Fibroblast of skin of right quadriceps (primary cell): ENCODE measurements around the gene HBA2.
"Not testable (repeated sequence)": the region's sequence is repeated elsewhere in the genome, so short reads cannot be mapped to it uniquely, and the experiment has no call there.

Experiments used
- DNase-seq: peaks from one replicate; pipeline ENCODE4 v3.0.0-alpha.2; 2013

The HBA2 gene

GRCh38 chr16:172374-172941 is at the start of gene HBA2:
TSS of gene HBA2 (plus strand) at chr16:172876. CDS start at chr16:172913, 37 bp downstream.
- not testable (repeated sequence) for DNase-seq

- not testable (repeated sequence) for DNase-seq
These were observed 48.9 kb upstream of the HBA2 start for GRCh38 chr16:123558-124350.

- DNase-seq, result no peak
These were observed 47.7 kb upstream of the HBA2 start for GRCh38 chr16:125011-125410.

- DNase-seq, result no peak
These were observed 43.6 kb upstream of the HBA2 start for GRCh38 chr16:129075-129474.

- DNase-seq, result no peak
These were observed 42.0 kb upstream of the HBA2 start for GRCh38 chr16:130533-131173.

GRCh38 chr16:132120-132519 is 40.6 kb upstream of the HBA2 start:
- DNase-seq, result no peak

GRCh38 chr16:133716-134115 is 39.0 kb upstream of the HBA2 start:
- no peak for DNase-seq

GRCh38 chr16:138049-138417 is 34.6 kb upstream of the HBA2 start:
- peak; percentile 10 for DNase-seq

GRCh38 chr16:140175-140857 is 32.4 kb upstream of the HBA2 start:
- no peak for DNase-seq

- DNase-seq, result no peak
These were observed 30.2 kb upstream of the HBA2 start for GRCh38 chr16:142405-142967.

GRCh38 chr16:143047-143446 is 29.6 kb upstream of the HBA2 start:
- no peak for DNase-seq

- no peak for DNase-seq
These were observed 29.2 kb upstream of the HBA2 start for GRCh38 chr16:143456-143855.

GRCh38 chr16:144797-145252 is 27.9 kb upstream of the HBA2 start:
- DNase-seq, result no peak

GRCh38 chr16:146646-147045 is 26.0 kb upstream of the HBA2 start:
- no peak for DNase-seq

- DNase-seq, result no peak
These were observed 23.5 kb upstream of the HBA2 start for GRCh38 chr16:149024-149660.

- no peak for DNase-seq
These were observed 20.2 kb upstream of the HBA2 start, which contains the start of gene HBZ for GRCh38 chr16:152141-153128. TSS of gene HBZ (plus strand) at chr16:152644. CDS start at chr16:152910, 266 bp downstream.

- not testable (repeated sequence) for DNase-seq
These were observed 19.6 kb upstream of the HBA2 start for GRCh38 chr16:153129-153521.

GRCh38 chr16:153550-154216 is 19.0 kb upstream of the HBA2 start:
- not testable (repeated sequence) for DNase-seq

GRCh38 chr16:154217-155030 is 18.3 kb upstream of the HBA2 start:
- DNase-seq, result no peak

- no peak for DNase-seq
These were observed 17.7 kb upstream of the HBA2 start for GRCh38 chr16:155031-155398.
